ENCODE measurements around the gene CRELD2. TPM values are rescaled to one million over a fixed set of nuclear protein-coding genes. Genes with fewer than 3 reads are reported as not detected.

Gene CRELD2
- polyA plus RNA-seq, 3 donors = 20.3 to 33.2 (median 27.6) TPM

- no peak for TF ChIP-seq CTCF (IDR thresholded peaks at IDR 0.05)
- no peaks in the 10 kb centered on the region for H3K36me3 ChIP-seq (replicated peaks in 1 of 2; ENCODE audit: control insufficient read depth in 1 of 2, insufficient read depth in 2 of 2, low read length in 2 of 2)
- H3K9me3 Mint-ChIP-seq = peaks cover 11 to 23% (median 19%) of the 10 kb centered on the region in 7 donors
- H3K27ac ChIP-seq (ENCODE audit: low read depth in 1 of 2, low read length in 2 of 2) = no peak overlapping the region
- H3K79me2 ChIP-seq (ENCODE audit: insufficient read depth, low read length) = no peaks in the 10 kb centered on the region
- H3K9me3 ChIP-seq (replicated peaks in 1 of 2; ENCODE audit: control insufficient read depth in 1 of 2, insufficient read depth in 1 of 2, low read length in 2 of 2) = peaks cover 0 to 5% of the 10 kb centered on the region in 2 donors
- intact Hi-C loops (cut with micrococcal nuclease) = no loop called here
- no peak overlapping the region for H2AFZ ChIP-seq (ENCODE audit: insufficient read depth, low read depth, low read length, poor library complexity, severe bottlenecking)
- H3K27me3 ChIP-seq (ENCODE audit: control insufficient read depth in 2 of 2, insufficient read depth in 2 of 2, low read length in 2 of 2) = peaks cover 0 to 12% of the 10 kb centered on the region in 2 donors
- H3K4me2 ChIP-seq (replicated peaks; ENCODE audit: extremely low read depth, low read length, poor library complexity, severe bottlenecking) = no peak overlapping the region
- WGBS (ENCODE audit: insufficient coverage) = 57% methylated on average over 10 of the region's 15 CpGs
- H3K27ac Mint-ChIP-seq = peak overlapping the region in 1 of 7 donors; percentile 12
- peak in 1 of 3 donors; percentile 55 for DNase-seq
- H3K4me3 ChIP-seq (replicated peaks in 1 of 3; ENCODE audit: low read depth in 2 of 3, low read length in 3 of 3) = no peak overlapping the region
- H4K20me1 ChIP-seq (ENCODE audit: insufficient read depth, low read length) = no peaks in the 10 kb centered on the region
- H3K36me3 Mint-ChIP-seq = peaks cover 0 to 6% of the 10 kb centered on the region in 2 donors
- peaks cover 4 to 7% of the 10 kb centered on the region in 2 donors for H3K4me1 ChIP-seq (ENCODE audit: control insufficient read depth in 1 of 2, insufficient read depth in 2 of 2, low read length in 2 of 2)
- peaks cover 9% of the 10 kb centered on the region for H3K4me1 Mint-ChIP-seq
- H3K4me3 Mint-ChIP-seq = no peak overlapping the region
- H3K27me3 Mint-ChIP-seq (ENCODE audit: low read depth in 3 of 3) = peaks cover 4 to 11% (median 11%) of the 10 kb centered on the region in 3 donors
- no peak overlapping the region for H3K9ac ChIP-seq (ENCODE audit: insufficient read depth, low read length, poor library complexity, severe bottlenecking)
Measured at GRCh38 chr22:49976439-49977175, 58.2 kb downstream of the CRELD2 start.

Small RNA genes within 50 kb of the gene (small RNA-seq; reads per million reads assigned to genes)
- not detected for gene MIR6821 (ENCODE audit: insufficient read length, low read depth)

Other genes starting within 250 kb of the CRELD2 start
- 10 to 100 TPM in 1 of 3 donors, under 1 TPM in 2; 0.61 to 13.8 (median 0.86) TPM for gene BRD1, start 90.8 kb upstream of the CRELD2 start, polyA plus RNA-seq
- gene ZBED4, start 64.8 kb upstream of the CRELD2 start, polyA plus RNA-seq = 1 to 10 TPM; 3.8 to 8.2 (median 5.7) TPM
- gene ALG12, start 196 bp upstream of the CRELD2 start, polyA plus RNA-seq = 1 to 10 TPM; 7.2 to 9.5 (median 9.0) TPM
- gene PIM3, start 42.1 kb downstream of the CRELD2 start, polyA plus RNA-seq = 100 to 1,000 TPM in 1 of 3 donors, 10 to 100 TPM in 2; 38.8 to 135 (median 40.4) TPM
- not detected for gene IL17REL, start 94.1 kb downstream of the CRELD2 start, polyA plus RNA-seq
- not detected for gene TTLL8, start 139.7 kb downstream of the CRELD2 start, polyA plus RNA-seq
- gene MLC1, start 166.8 kb downstream of the CRELD2 start, polyA plus RNA-seq = 1 to 10 TPM; 1.6 to 3.6 (median 1.8) TPM
- gene MOV10L1, start 171.4 kb downstream of the CRELD2 start, polyA plus RNA-seq = under 1 TPM in 2 of 3 donors, not detected in 1; 0.18 to 0.35 TPM

Measured in CD14-positive monocyte (primary cell).